Psoas muscle (tissue), 8 donors: Measurements from ENCODE around the gene LBX2. TPM values are rescaled to one million over a fixed set of nuclear protein-coding genes. Genes with fewer than 3 reads are reported as not detected.
A peak's percentile ranks its signal among the peaks of the same experiment; 100 is the strongest.

Source experiments
- ATAC-seq, 4 donors: fragments of 200-7000 bp; cut with Tn5 transposase; one replicate each; pipeline ENCODE4 v1.9.1; 2020; ENCODE audit warnings: moderate library complexity in 3 of 4, mild to moderate bottlenecking in 2 of 4
- DNase-seq, 2 donors: peaks; one replicate each; pipeline ENCODE4 v3.0.0-alpha.2; 2020
- H3K27ac ChIP-seq: fragments of 200-600 bp; one replicate; pipeline ENCODE4 v1.8.0; 2022
- H3K27me3 ChIP-seq, 3 donors: fragments of 200-600 bp in 1 of 3; one replicate each; pipeline versions ENCODE4 v1.6.1 to v1.8.0; 2013 to 2022; ENCODE audit warnings: low read length in 2 of 3, mild to moderate bottlenecking in 2 of 3, moderate library complexity in 1 of 3; ENCODE audit not compliant: insufficient read depth in 3 of 3
- H3K36me3 ChIP-seq, 2 donors: fragments of 200-600 bp in 1 of 2; one replicate each; pipeline versions ENCODE4 v1.6.1 to v1.8.0; 2013 to 2022; ENCODE audit warnings: low read depth in 1 of 2, mild to moderate bottlenecking in 1 of 2, moderate library complexity in 1 of 2; ENCODE audit not compliant: insufficient read depth in 1 of 2
- H3K4me1 ChIP-seq: fragments of 200-600 bp; one replicate; pipeline ENCODE4 v1.8.0; 2022
- H3K4me3 ChIP-seq: fragments of 200-600 bp; one replicate; pipeline ENCODE4 v1.8.0; 2022; ENCODE audit warnings: mild to moderate bottlenecking
- H3K9me3 ChIP-seq: fragments of 200-600 bp; one replicate; pipeline ENCODE4 v1.8.0; 2022
- CTCF ChIP-seq: fragments of 200-600 bp; IDR thresholded peaks from one replicate; pipeline ENCODE4 v1.8.0; 2022; ENCODE audit warnings: antibody characterized with exemption
- WGBS, 3 donors: extraction: QIAGEN DNeasy Blood & Tissue Kit; methylation state at CpG; one replicate each; pipeline versions ENCODE4 v1.1.6 to v1.1.7; 2013; 5-methylcytosine and 5-hydroxymethylcytosine counted together
- intact Hi-C, 2 donors: fragments of 100-400 bp; cut with DNase I; formaldehyde crosslinking; loops; one replicate each; pipeline versions ENCODE4 v1.11.0 to v1.14.2; 2022
- polyA plus RNA-seq, 3 donors: library from polyadenylated mRNA; stranded (reverse); fragments of 200-250 nt; gene quantifications; one replicate each; pipeline ENCODE4 v1.2.3, GENCODE V29; 2013
- total RNA-seq, 4 donors: library from RNA; stranded (reverse); fragmentation: NEBNext Ultra II Directional in 2 of 4; extraction: Animal tissue kit (Norgen Biotek cat#: 25700) in 2 of 4; gene quantifications; one replicate each; pipeline versions ENCODE4 v1.2.1 to v1.2.4, GENCODE V29; 2021 to 2023
- donor health status: healthy with polysubstance abuse.
- donor health status: DM: no; HTN: no; CAD: no; lungs with moderate emphysema.
- donor health status: Bipolar disorder and iron deficiency.
- donor health status: healthy.
- donor health status: DM: yes; HTN: yes; CAD: no.
- donor health status: DM: no; HTN: no; CAD: no.
- donor health status: DM: no; HTN: no; CAD: no.
- donor health status: DM: yes; HTN: yes; CAD: no.

The LBX2 gene
- total and polyA plus RNA-seq, 7 donors = 0.14 to 0.68 (median 0.26) TPM; not detected in 2

GRCh38 chr2:74458938-74459363, 40.5 kb downstream of the LBX2 start:
- H3K4me3 ChIP-seq = peak overlapping the region; percentile 86
- no peak for TF ChIP-seq CTCF
- H3K27ac ChIP-seq = peak overlapping the region; percentile 87
- H3K27me3 ChIP-seq = no peaks in the 10 kb centered on the region
- no peaks in the 10 kb centered on the region for H3K9me3 ChIP-seq
- 1 to 3% (median 3%) methylated on average over 10 of the region's 10 CpGs for WGBS, 3 donors
- DNase-seq (no peak), ATAC-seq (no peak)
- H3K36me3 ChIP-seq = peaks cover 3 to 38% of the 10 kb centered on the region in 2 donors
- intact Hi-C loops = no loop called here
- peaks cover 29% of the 10 kb centered on the region for H3K4me1 ChIP-seq

- no peaks in the 10 kb centered on the region for H3K9me3 ChIP-seq
- ATAC-seq (peak; percentile 90 to 94 (median 93)), DNase-seq (peak; percentile 99 to 100)
- H3K4me1 ChIP-seq = peaks cover 26% of the 10 kb centered on the region
- intact Hi-C loops = no loop called here
- H3K27me3 ChIP-seq = no peaks in the 10 kb centered on the region
- no peak for TF ChIP-seq CTCF
- peaks cover 3 to 38% of the 10 kb centered on the region in 2 donors for H3K36me3 ChIP-seq
- H3K27ac ChIP-seq = peak within 1 kb of the TSS; percentile 87
- WGBS, 3 donors = 0 to 1% (median 1%) methylated on average over 30 to 38 of the region's 38 CpGs
- H3K4me3 ChIP-seq = peak within 1 kb of the TSS; percentile 86
These were observed 41.1 kb downstream of the LBX2 start, which contains the start of gene WBP1 for GRCh38 chr2:74458132-74458937. TSS of gene WBP1 (plus strand) at chr2:74458438. CDS start at chr2:74458603, 165 bp downstream.

GRCh38 chr2:74457549-74458131, 41.8 kb downstream of the LBX2 start:
- intact Hi-C loops = loop anchor here in 1 of 2 donors (2.0 kb wide), 1 partner anchor 721 kb away; the partner anchor contains the start of gene TPRKB
- H3K4me1 ChIP-seq = peaks cover 26% of the 10 kb centered on the region
- no peaks in the 10 kb centered on the region for H3K9me3 ChIP-seq
- TF ChIP-seq CTCF = no peak
- peak overlapping the region; percentile 86 for H3K4me3 ChIP-seq
- DNase-seq = peak; percentile 67 to 77
- 0 to 1% (median 0%) methylated on average over 32 to 46 of the region's 46 CpGs for WGBS, 3 donors
- H3K36me3 ChIP-seq = peaks cover 2 to 31% of the 10 kb centered on the region in 2 donors
- H3K27me3 ChIP-seq = no peaks in the 10 kb centered on the region
- H3K27ac ChIP-seq = peak overlapping the region; percentile 87
- ATAC-seq = peak; percentile 7 to 21 (median 12)

GRCh38 chr2:74457129-74457548, 42.3 kb downstream of the LBX2 start:
- TF ChIP-seq CTCF = no peak
- ATAC-seq = no peak

More at GRCh38 chr2:74457129-74457548, 42.3 kb downstream of the LBX2 start:
- DNase-seq = no peak
- Histone ChIP-seq H3K27me3 (no peaks in the 10 kb centered on the region), H3K4me1 (peaks cover 26% of the 10 kb centered on the region), H3K4me3 (peak overlapping the region; percentile 86), H3K27ac (peak overlapping the region; percentile 87), H3K9me3 (no peaks in the 10 kb centered on the region), H3K36me3 (peaks cover 0 to 26% of the 10 kb centered on the region in 2 donors)
- WGBS, 3 donors = 3 to 5% (median 4%) methylated on average over 24 to 27 of the region's 27 CpGs
- intact Hi-C loops = loop anchor here in 1 of 2 donors (2.0 kb wide), 1 partner anchor 720 kb away; the partner anchor contains the start of gene TPRKB
